SK-N-SH treated with all-trans-retinoic acid at 6 μM for 48 hours (cell line): Measurements from ENCODE around the gene PTPRD.

Experiments used
- BACH2 ChIP-seq: fragments of 250-450 bp; sonication (Bioruptor Pico); IDR thresholded peaks from 2 replicates; pipeline ENCODE4 v1.9.0; 2021; ENCODE audit warnings: mild to moderate bottlenecking, borderline replicate concordance
- ISL1 ChIP-seq: fragments of 250-450 bp; sonication (Bioruptor Pico); IDR thresholded peaks from 2 replicates; pipeline ENCODE4 v2.1.2; 2022; ENCODE audit warnings: mild to moderate bottlenecking, moderate library complexity
- PPARA ChIP-seq: fragments of 250-450 bp; sonication (Bioruptor Pico); IDR thresholded peaks from 2 replicates; pipeline ENCODE4 v1.5.0; 2020; ENCODE audit warnings: mild to moderate bottlenecking, borderline replicate concordance
- RARB ChIP-seq: fragments of 250-450 bp; sonication (Bioruptor Pico); IDR thresholded peaks from 2 replicates; pipeline ENCODE4 v1.8.0; 2021; ENCODE audit warnings: mild to moderate bottlenecking, moderate library complexity
- SNAI2 ChIP-seq: fragments of 250-450 bp; sonication (Bioruptor Pico); IDR thresholded peaks from 2 replicates; pipeline ENCODE4 v1.5.0; 2020; ENCODE audit warnings: mild to moderate bottlenecking, moderate library complexity
- ZC3H10 ChIP-seq: fragments of 250-450 bp; sonication (Bioruptor Pico); IDR thresholded peaks from 2 replicates; pipeline ENCODE4 v1.5.1; 2021; ENCODE audit warnings: mild to moderate bottlenecking, moderate library complexity
- ZNF565 ChIP-seq: fragments of 450-650 bp; formaldehyde crosslinking; conservative IDR thresholded peaks from 2 replicates; pipeline ENCODE4 v1.5.0; 2020; ENCODE audit warnings: low read depth, mild to moderate bottlenecking, moderate library complexity
- ZNF8 ChIP-seq: fragments of 450-650 bp; formaldehyde crosslinking; IDR thresholded peaks from 2 replicates; pipeline ENCODE4 v1.5.0; 2020; ENCODE audit warnings: mild to moderate bottlenecking, moderate library complexity
- TF ChIP-seq, protein P1 (sequence below): fragments of 250-450 bp; sonication (Bioruptor Pico); IDR thresholded peaks from 2 replicates; pipeline ENCODE4 v1.5.0; 2020; ENCODE audit warnings: mild to moderate bottlenecking, moderate library complexity
- TF ChIP-seq, protein P2 (sequence below): fragments of 250-450 bp; sonication (Bioruptor Pico); IDR thresholded peaks from 2 replicates; pipeline ENCODE4 v1.8.0; 2021; ENCODE audit warnings: low read depth, mild to moderate bottlenecking, moderate library complexity, borderline replicate concordance
- TF ChIP-seq, protein P3 (sequence below): fragments of 250-450 bp; sonication (Bioruptor Pico); IDR thresholded peaks from 2 replicates; pipeline ENCODE4 v1.8.0; 2020; ENCODE audit warnings: mild to moderate bottlenecking, moderate library complexity, borderline replicate concordance
- TF ChIP-seq, protein P4 (sequence below): fragments of 250-450 bp; sonication (Bioruptor Pico); IDR thresholded peaks from 2 replicates; pipeline ENCODE4 v1.5.1; 2021; ENCODE audit warnings: mild to moderate bottlenecking, moderate library complexity
- TF ChIP-seq, protein P5 (sequence below): fragments of 250-450 bp; sonication (Bioruptor Pico); IDR thresholded peaks from 2 replicates; pipeline ENCODE4 v1.5.1; 2020; ENCODE audit warnings: low read depth, mild to moderate bottlenecking, moderate library complexity

DNA sequence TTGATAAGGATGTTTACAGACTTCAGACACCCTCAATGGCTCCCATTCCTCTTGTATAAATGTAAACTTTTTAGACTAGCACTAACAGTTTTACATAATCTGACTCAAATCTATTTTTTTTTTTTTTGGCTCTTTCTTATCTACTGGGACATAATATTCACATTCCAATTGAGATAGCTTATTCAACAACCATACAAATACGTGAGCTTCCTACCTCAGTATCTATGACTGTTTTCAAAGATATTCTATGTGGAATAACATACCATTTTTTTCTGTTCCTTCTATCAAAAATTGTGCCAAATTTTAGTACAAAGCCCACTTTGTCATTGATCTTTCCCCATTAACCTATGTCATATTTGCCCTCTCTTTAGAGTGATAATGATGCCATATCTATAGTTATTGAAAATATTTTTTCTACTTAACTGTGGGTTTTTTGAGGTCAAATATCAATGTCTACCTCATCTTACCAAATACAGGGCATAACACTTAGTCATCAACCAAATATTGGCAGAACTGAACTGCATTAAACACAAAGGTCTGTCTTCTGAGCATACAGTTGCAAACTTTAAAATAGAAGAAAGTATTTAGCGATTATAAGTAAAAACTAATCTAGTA, 482.6 kb downstream of the PTPRD start:
- TF ChIP-seq, protein P1, sequence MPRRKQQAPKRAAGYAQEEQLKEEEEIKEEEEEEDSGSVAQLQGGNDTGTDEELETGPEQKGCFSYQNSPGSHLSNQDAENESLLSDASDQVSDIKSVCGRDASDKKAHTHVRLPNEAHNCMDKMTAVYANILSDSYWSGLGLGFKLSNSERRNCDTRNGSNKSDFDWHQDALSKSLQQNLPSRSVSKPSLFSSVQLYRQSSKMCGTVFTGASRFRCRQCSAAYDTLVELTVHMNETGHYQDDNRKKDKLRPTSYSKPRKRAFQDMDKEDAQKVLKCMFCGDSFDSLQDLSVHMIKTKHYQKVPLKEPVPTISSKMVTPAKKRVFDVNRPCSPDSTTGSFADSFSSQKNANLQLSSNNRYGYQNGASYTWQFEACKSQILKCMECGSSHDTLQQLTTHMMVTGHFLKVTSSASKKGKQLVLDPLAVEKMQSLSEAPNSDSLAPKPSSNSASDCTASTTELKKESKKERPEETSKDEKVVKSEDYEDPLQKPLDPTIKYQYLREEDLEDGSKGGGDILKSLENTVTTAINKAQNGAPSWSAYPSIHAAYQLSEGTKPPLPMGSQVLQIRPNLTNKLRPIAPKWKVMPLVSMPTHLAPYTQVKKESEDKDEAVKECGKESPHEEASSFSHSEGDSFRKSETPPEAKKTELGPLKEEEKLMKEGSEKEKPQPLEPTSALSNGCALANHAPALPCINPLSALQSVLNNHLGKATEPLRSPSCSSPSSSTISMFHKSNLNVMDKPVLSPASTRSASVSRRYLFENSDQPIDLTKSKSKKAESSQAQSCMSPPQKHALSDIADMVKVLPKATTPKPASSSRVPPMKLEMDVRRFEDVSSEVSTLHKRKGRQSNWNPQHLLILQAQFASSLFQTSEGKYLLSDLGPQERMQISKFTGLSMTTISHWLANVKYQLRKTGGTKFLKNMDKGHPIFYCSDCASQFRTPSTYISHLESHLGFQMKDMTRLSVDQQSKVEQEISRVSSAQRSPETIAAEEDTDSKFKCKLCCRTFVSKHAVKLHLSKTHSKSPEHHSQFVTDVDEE (CRISPR knock-in tag) = no peak
- no peak for TF ChIP-seq BACH2
- no peak for TF ChIP-seq ZNF565 (CRISPR knock-in tag)
- TF ChIP-seq RARB (CRISPR knock-in tag) = no peak
- no peak for TF ChIP-seq ZNF8 (CRISPR knock-in tag)
- TF ChIP-seq, protein P2, sequence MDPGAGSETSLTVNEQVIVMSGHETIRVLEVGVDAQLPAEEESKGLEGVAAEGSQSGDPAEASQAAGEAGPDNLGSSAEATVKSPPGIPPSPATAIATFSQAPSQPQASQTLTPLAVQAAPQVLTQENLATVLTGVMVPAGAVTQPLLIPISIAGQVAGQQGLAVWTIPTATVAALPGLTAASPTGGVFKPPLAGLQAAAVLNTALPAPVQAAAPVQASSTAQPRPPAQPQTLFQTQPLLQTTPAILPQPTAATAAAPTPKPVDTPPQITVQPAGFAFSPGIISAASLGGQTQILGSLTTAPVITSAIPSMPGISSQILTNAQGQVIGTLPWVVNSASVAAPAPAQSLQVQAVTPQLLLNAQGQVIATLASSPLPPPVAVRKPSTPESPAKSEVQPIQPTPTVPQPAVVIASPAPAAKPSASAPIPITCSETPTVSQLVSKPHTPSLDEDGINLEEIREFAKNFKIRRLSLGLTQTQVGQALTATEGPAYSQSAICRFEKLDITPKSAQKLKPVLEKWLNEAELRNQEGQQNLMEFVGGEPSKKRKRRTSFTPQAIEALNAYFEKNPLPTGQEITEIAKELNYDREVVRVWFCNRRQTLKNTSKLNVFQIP (CRISPR knock-in tag) = no peak
- TF ChIP-seq ZC3H10 = no peak
- TF ChIP-seq, protein P3, sequence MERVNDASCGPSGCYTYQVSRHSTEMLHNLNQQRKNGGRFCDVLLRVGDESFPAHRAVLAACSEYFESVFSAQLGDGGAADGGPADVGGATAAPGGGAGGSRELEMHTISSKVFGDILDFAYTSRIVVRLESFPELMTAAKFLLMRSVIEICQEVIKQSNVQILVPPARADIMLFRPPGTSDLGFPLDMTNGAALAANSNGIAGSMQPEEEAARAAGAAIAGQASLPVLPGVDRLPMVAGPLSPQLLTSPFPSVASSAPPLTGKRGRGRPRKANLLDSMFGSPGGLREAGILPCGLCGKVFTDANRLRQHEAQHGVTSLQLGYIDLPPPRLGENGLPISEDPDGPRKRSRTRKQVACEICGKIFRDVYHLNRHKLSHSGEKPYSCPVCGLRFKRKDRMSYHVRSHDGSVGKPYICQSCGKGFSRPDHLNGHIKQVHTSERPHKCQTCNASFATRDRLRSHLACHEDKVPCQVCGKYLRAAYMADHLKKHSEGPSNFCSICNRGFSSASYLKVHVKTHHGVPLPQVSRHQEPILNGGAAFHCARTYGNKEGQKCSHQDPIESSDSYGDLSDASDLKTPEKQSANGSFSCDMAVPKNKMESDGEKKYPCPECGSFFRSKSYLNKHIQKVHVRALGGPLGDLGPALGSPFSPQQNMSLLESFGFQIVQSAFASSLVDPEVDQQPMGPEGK (CRISPR knock-in tag) = no peak
- TF ChIP-seq SNAI2 (CRISPR knock-in tag) = no peak
- TF ChIP-seq, protein P4, sequence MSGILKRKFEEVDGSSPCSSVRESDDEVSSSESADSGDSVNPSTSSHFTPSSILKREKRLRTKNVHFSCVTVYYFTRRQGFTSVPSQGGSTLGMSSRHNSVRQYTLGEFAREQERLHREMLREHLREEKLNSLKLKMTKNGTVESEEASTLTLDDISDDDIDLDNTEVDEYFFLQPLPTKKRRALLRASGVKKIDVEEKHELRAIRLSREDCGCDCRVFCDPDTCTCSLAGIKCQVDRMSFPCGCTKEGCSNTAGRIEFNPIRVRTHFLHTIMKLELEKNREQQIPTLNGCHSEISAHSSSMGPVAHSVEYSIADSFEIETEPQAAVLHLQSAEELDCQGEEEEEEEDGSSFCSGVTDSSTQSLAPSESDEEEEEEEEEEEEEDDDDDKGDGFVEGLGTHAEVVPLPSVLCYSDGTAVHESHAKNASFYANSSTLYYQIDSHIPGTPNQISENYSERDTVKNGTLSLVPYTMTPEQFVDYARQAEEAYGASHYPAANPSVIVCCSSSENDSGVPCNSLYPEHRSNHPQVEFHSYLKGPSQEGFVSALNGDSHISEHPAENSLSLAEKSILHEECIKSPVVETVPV = no peak
- TF ChIP-seq ISL1 (CRISPR knock-in tag) = no peak
- TF ChIP-seq, protein P5, sequence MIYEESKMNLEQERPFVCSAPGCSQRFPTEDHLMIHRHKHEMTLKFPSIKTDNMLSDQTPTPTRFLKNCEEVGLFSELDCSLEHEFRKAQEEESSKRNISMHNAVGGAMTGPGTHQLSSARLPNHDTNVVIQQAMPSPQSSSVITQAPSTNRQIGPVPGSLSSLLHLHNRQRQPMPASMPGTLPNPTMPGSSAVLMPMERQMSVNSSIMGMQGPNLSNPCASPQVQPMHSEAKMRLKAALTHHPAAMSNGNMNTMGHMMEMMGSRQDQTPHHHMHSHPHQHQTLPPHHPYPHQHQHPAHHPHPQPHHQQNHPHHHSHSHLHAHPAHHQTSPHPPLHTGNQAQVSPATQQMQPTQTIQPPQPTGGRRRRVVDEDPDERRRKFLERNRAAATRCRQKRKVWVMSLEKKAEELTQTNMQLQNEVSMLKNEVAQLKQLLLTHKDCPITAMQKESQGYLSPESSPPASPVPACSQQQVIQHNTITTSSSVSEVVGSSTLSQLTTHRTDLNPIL (CRISPR knock-in tag) = no peak
- no peak for TF ChIP-seq PPARA (CRISPR knock-in tag)
